Activated T-cell treated with anti-CD3 and anti-CD28 coated beads, Interleukin-2, amount 50 U/mL, for 72 hours (primary cell): Measurements from ENCODE around the gene PAK6. TPM values are rescaled to one million over a fixed set of nuclear protein-coding genes. Genes with fewer than 3 reads are reported as not detected.
A peak's percentile ranks its signal among the peaks of the same experiment; 100 is the strongest.

Source experiments
- ATAC-seq, 2 donors: fragments of 150-1000 bp; cut with Tn5 transposase; replicated peaks in 1 of 2; 2 replicates each; pipeline ENCODE4 v1.10.0; 2021; ENCODE audit warnings: moderate library complexity in 2 of 2, mild to moderate bottlenecking in 1 of 2
- DNase-seq, 2 donors: peaks; one replicate each; pipeline ENCODE4 v3.0.0; 2021 to 2022; ENCODE audit warnings: mixed read lengths in 1 of 2
- H3K27ac Mint-ChIP-seq: one replicate; pipeline ENCODE4 v1.8.0; 2022; ENCODE audit warnings: mild to moderate bottlenecking, moderate library complexity, mixed read lengths
- H3K27me3 Mint-ChIP-seq: one replicate; pipeline ENCODE4 v1.8.0; 2022; ENCODE audit warnings: low read depth, mixed read lengths
- H3K36me3 Mint-ChIP-seq, 2 donors: one replicate each; pipeline ENCODE4 v1.8.0; 2022; ENCODE audit warnings: mixed read lengths in 2 of 2, mild to moderate bottlenecking in 1 of 2; ENCODE audit not compliant: insufficient read depth in 2 of 2
- H3K4me1 Mint-ChIP-seq: one replicate; pipeline ENCODE4 v1.8.0; 2022; ENCODE audit warnings: low read depth, mixed read lengths
- H3K4me3 Mint-ChIP-seq, 2 donors: one replicate each; pipeline ENCODE4 v1.8.0; 2022; ENCODE audit warnings: mild to moderate bottlenecking in 2 of 2, mixed read lengths in 2 of 2, moderate library complexity in 2 of 2
- H3K9me3 Mint-ChIP-seq, 2 donors: one replicate each; pipeline ENCODE4 v1.8.0; 2022; ENCODE audit warnings: mixed read lengths in 2 of 2
- total RNA-seq, 2 donors: library from RNA; stranded (reverse); gene quantifications; one replicate each; pipeline ENCODE4 v1.2.3, GENCODE V29; 2022

The PAK6 gene
- total RNA-seq, 2 donors from 2014 or later: 0.51 to 1.2 TPM

DNA sequence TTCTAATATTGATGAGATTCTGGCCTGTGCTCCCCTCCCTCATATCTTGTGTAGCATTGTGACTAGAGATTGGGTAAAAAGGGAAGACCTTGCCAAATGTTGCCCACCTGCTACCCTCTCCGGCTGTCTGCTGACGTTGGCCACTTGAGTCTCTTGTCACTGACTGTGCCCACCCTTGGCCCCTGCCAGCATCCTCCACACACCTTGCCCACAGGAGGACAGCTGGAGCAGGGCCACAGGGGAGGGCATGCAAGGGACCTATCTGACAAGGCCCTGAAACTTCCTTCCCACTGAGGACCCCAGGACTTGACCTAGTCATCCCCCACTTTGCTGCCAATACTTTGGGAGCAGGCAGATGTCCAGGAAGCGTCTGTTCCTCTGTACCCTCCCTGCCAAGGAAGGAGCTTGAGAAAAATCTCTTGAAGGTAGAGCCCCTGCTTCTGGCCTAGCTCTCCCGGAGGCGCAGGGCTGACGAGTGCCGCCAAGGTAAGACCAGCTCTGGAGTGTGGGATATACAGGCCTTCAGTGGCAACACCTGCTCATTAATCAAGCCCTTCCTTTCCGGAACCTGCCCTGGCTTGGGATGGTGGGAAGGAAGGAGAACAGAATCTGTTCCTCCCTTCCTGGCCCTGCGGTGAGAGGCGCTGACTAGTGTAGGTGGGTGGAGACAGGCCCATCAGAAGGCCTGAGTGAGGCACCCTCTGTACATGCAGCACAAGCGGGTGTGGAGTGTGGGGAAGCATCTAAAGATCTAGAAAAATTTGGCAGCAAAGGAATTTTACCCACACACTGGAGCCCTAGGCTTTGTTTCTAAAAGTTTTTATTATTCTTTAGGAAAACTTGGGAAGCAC is 4.9 kb upstream of the PAK6 start:
- H3K4me1 Mint-ChIP-seq: no peaks in the 10 kb centered on the region
- ATAC-seq: no peak
- no peak for DNase-seq
- no peak overlapping the region for H3K27ac Mint-ChIP-seq
- peaks cover 13% of the 10 kb centered on the region for H3K27me3 Mint-ChIP-seq
- no peaks in the 10 kb centered on the region for H3K9me3 Mint-ChIP-seq
- no peak overlapping the region for H3K4me3 Mint-ChIP-seq
- no peaks in the 10 kb centered on the region for H3K36me3 Mint-ChIP-seq

DNA sequence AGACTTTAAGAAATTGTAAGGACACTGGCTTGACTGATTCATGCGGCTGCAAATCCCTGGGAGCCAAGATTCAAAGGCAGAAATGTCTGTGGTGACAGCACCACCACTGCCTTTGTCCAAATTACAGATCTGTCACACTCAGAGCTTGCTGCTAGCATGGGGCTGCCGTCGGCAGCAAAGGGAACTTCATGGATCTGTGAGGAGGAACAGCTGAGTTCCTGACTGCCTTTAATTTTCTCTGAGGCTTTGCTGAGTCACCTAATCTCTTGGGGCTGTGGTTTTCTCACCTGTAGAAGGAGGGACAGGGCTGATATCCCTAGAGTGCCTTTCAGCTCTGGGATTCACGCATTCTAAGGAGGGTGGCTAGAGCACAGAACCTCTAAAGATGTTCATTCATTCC is 4.1 kb upstream of the PAK6 start:
- Mint-ChIP-seq H3K36me3 (no peaks in the 10 kb centered on the region), H3K9me3 (no peaks in the 10 kb centered on the region), H3K27me3 (peaks cover 19% of the 10 kb centered on the region), H3K27ac (no peak overlapping the region), H3K4me1 (peaks cover 5% of the 10 kb centered on the region), H3K4me3 (no peak overlapping the region)
- no peak for DNase-seq
- no peak for ATAC-seq

DNA sequence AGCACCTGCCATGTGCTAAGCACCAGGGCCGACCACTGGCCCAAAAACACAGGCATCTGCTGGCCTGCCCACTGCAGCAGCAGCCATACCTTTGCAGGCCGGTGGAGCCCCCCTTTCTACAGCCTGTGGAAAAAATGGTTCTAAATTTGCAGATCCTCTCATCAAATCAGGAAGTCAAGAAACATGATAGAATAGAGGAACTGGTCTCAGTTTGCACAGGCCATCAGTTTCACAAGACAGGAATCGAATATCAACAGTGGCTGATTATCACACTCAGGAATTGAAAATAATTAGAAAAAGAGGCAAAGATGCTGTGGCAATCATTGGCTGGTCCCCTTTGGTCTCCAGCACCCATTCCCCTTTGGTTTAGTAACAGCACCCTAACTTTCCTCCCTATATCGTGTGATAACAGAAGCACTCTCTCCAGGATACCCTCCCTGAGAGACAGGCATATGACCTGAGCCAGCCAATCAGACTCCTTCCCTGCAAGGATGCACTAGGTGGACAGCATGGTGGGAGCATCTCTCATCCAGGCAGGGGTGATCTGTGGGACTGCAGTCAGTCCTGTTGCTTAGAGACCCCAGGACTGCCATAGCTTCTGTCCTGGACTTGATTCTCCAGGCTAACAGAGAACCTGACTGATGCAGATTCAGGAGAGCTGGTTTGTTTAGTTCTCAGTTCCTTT is 3.5 kb upstream of the PAK6 start:
- H3K4me3 Mint-ChIP-seq: no peak overlapping the region
- H3K4me1 Mint-ChIP-seq: peaks cover 5% of the 10 kb centered on the region
- H3K27me3 Mint-ChIP-seq: peaks cover 24% of the 10 kb centered on the region
- H3K9me3 Mint-ChIP-seq: no peaks in the 10 kb centered on the region
- DNase-seq (no peak), ATAC-seq (no peak)
- H3K27ac Mint-ChIP-seq: no peak overlapping the region
- no peaks in the 10 kb centered on the region for H3K36me3 Mint-ChIP-seq

DNA sequence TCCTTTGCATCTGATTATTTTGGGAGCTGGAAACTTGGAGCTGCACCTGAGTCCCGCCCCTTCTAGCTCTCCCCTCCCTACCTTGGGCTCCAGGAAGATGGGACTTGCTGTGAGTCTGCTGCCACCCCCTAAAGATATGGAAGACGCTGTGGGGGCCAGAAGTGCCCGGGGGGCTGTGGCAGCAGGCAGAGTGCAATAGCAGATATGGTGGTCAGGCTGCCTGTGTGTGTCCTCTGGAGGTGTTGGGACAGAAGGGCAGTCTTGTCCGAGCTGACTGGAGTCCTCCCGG is 485 bp downstream of the PAK6 start:
- no peak for DNase-seq
- ATAC-seq: no peak
- H3K27ac Mint-ChIP-seq: no peak overlapping the region
- H3K4me3 Mint-ChIP-seq: peak overlapping the region; percentile 16 to 47
- H3K27me3 Mint-ChIP-seq: peaks cover 24% of the 10 kb centered on the region
- peaks cover 5% of the 10 kb centered on the region for H3K4me1 Mint-ChIP-seq
- H3K9me3 Mint-ChIP-seq: no peaks in the 10 kb centered on the region
- no peaks in the 10 kb centered on the region for H3K36me3 Mint-ChIP-seq

DNA sequence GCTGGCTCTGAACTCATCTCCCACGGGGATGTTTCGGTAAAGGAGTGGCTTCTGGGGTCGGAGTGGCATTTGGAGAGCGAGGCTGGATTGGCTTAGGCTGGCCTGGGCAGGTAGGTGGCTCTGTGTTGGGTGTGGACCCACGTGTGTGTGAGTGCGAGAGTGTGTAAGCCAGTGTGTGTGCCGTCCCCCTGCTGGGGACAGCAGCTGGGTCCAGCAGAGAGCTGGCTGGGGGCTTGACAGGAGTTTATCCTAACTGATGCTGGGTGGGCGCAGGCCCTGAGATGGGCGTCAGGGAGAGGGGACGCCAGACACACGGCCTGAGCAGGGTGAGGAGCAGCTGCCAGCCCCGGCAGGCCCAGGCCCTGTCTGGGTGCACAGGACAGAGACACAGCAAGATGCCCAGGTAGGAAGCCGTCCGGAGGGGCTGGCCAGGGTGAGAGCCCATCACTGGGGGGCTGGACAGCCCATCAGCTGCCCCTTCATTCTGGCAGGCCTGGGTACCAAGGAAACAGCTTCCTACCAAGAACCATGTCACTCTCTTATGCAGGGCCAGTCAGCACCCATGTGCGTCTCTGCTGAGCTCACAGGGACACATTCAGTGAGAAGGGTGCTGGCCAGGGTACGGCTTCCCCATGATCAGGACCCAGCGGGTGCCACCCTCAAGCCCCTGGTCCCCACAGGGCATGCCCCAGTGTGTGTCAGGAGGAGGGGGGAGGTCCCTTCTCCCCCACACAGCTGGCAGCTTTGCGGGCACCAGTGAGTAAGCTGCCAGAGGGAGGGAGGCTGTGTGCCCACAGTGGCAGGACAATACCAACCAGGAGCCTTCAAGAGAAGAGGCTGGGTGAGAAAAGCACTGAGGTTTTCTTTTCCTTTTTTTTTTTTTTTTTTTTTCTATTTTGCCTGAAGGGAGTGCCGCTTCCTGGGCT is 1.1 kb downstream of the PAK6 start:
- Mint-ChIP-seq H3K4me3 (no peak overlapping the region), H3K27ac (no peak overlapping the region), H3K9me3 (no peaks in the 10 kb centered on the region), H3K36me3 (no peaks in the 10 kb centered on the region), H3K27me3 (peaks cover 24% of the 10 kb centered on the region), H3K4me1 (peaks cover 5% of the 10 kb centered on the region)
- ATAC-seq (no peak), DNase-seq (no peak)

DNA sequence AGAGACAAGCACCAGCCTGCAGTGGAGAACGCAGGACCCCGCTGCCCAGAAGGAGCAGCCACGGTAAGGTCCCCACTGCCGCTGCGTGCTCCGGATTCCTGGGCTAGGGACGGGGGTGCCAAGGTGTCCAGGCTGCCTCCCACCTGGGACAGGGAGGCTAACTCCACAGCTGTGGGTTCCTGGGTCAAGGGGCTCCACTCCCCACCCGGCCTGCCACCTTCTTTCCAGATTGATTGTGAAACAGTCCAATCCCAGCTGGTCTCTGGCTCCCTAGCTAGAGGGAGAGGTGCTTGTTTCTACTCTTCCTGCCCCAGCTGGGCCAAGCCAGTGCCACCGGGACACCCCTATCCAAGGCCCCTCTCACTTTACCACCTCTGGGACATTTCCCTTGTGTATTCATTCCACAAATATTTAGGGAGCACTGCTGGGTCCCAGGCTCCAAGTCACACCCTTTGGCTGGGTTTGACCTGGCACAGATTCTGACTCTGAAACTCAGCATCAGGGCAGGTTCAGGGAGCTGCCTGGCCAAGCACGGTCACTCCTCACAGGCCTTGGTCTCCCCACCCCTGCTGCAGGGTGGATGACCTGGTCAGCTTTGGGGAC is 1.9 kb downstream of the PAK6 start:
- DNase-seq (no peak), ATAC-seq (no peak)
- peaks cover 5% of the 10 kb centered on the region for H3K4me1 Mint-ChIP-seq
- no peak overlapping the region for H3K27ac Mint-ChIP-seq
- peaks cover 24% of the 10 kb centered on the region for H3K27me3 Mint-ChIP-seq
- no peaks in the 10 kb centered on the region for H3K36me3 Mint-ChIP-seq
- no peaks in the 10 kb centered on the region for H3K9me3 Mint-ChIP-seq
- no peak overlapping the region for H3K4me3 Mint-ChIP-seq

DNA sequence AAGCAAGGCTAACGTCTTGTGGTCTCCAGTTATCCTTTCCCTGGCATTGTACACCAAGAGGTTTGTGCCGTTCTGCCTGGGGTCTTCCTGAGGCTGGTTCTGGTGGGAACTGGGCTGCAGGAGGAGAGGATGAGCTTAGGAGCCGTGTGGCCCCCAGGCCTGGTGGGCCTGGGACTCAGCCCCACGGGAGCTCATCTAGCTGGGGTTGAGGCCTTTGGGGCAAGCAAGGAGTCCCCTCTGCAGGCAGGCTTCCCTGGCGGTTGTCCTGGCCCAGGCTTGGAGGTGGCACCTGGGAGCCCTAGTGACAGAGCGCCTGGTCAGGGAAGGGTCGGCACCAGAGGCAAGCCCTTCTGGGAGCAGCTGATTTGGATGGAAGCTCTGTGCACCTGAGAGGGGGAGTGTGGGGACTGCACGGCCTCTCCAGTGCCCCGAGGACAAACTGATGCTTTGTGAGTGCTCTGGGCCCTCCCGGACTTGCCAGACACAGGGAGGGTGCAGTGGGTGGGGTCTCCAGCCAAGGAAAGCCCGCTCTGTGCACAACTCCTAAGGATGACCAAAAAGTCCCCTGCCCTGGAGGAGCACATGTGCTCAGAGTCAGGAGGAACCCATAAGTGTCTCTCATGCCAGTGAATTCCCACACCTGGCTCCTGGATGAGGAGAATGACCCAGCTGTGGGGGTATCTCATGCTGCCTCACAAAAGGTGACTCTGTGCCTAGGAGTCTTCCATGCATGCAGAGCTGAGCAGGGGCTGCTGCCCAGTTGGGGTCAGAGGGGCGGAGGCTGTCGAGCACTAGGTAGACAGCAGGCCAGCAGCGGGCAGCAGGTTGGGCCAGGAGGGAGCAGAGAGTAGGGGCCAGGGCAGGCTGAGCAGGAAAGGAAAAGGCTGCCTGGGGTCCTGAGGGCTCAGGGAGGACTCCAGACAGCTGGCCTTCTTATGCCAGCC is 2.7 kb downstream of the PAK6 start:
- peaks cover 5% of the 10 kb centered on the region for H3K4me1 Mint-ChIP-seq
- no peak overlapping the region for H3K27ac Mint-ChIP-seq
- no peaks in the 10 kb centered on the region for H3K9me3 Mint-ChIP-seq
- H3K36me3 Mint-ChIP-seq: no peaks in the 10 kb centered on the region
- peaks cover 24% of the 10 kb centered on the region for H3K27me3 Mint-ChIP-seq
- DNase-seq (no peak), ATAC-seq (no peak)
- no peak overlapping the region for H3K4me3 Mint-ChIP-seq

DNA sequence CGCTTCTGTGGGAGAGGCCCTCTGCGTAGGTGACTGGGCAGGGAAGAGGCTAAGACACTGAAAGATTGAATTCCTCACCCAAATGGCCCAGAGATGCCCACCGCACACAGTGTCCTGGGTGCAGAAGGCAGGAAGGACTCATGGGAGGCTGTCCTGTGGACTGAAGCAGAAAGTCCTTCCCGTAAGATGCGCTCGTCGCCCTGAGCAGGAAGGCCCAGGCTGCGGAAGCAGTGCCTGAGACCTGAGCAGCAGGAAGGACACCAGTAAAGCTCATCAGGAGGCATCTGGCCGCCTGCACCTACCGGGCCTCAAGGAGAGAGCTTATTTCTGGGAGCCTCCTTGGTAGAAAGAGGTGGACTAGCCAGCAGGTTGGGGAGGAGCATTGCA is 3.3 kb downstream of the PAK6 start:
- H3K27ac Mint-ChIP-seq: no peak overlapping the region
- ATAC-seq: no peak
- no peak overlapping the region for H3K4me3 Mint-ChIP-seq

DNA sequence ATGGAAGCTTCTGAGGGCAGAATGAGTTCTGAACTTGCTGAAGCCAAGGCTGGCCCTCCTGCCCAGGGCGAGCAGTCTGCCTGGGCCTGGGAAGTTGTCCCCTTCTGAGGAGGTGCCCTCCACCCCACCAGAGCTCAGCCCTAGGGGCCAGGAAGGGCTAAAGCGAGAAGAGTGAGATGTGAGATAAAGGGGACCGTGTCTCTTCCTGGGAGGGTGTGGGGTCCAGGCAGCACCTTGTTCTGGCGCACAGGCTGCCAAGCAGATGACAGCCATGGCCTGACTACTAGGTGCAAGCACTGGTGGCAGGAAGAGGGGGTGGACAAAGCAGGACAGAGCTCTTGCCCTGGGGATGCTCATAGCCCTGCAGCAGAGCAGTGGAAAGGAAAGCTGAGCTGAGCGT is 3.7 kb downstream of the PAK6 start:
- H3K4me1 Mint-ChIP-seq: peaks cover 5% of the 10 kb centered on the region
- H3K27me3 Mint-ChIP-seq: peaks cover 21% of the 10 kb centered on the region
- H3K27ac Mint-ChIP-seq: no peak overlapping the region
- no peaks in the 10 kb centered on the region for H3K36me3 Mint-ChIP-seq
- DNase-seq (no peak), ATAC-seq (no peak)
- no peak overlapping the region for H3K4me3 Mint-ChIP-seq
- no peaks in the 10 kb centered on the region for H3K9me3 Mint-ChIP-seq

More for the DNA sequence above, 3.3 kb downstream of the PAK6 start:
- peaks cover 24% of the 10 kb centered on the region for H3K27me3 Mint-ChIP-seq
- H3K4me1 Mint-ChIP-seq: peaks cover 5% of the 10 kb centered on the region
- no peaks in the 10 kb centered on the region for H3K9me3 Mint-ChIP-seq
- DNase-seq: no peak
- no peaks in the 10 kb centered on the region for H3K36me3 Mint-ChIP-seq

DNA sequence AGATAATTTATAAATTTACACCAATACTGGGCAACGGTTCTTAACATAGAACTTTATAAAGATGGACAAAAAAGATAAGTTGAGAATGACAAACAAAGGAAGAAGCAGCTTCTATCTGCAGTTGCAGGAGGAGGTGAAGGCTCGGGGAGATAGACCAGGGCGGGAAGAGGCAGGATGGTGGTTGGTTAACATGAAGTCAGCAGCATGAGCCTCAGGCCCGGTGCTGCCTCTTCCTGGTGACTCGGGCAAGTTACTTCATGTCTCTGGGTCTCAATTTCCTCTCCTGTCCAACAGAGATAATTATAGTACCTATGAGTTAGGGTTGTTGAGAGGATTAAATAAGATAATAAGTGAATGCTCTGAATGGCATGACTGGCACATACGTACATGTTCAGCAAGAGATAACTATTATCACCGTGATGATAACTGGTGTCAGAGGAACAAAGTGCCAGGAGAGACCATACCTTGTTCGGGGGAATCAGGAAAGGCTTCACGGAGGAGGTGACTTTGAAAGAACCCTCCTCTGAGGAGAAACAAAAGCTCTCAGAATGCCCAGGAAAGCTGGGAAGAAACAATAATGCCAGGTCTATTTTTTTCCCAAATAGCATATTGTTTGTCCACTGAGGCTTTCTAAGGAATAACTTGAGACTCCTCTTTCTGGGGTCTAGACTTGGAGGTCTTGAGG is 4.4 kb downstream of the PAK6 start:
- Mint-ChIP-seq H3K9me3 (no peaks in the 10 kb centered on the region), H3K4me1 (peaks cover 5% of the 10 kb centered on the region), H3K27me3 (peaks cover 14% of the 10 kb centered on the region), H3K4me3 (no peak overlapping the region), H3K27ac (no peak overlapping the region), H3K36me3 (no peaks in the 10 kb centered on the region)
- DNase-seq: no peak
- no peak for ATAC-seq

DNA sequence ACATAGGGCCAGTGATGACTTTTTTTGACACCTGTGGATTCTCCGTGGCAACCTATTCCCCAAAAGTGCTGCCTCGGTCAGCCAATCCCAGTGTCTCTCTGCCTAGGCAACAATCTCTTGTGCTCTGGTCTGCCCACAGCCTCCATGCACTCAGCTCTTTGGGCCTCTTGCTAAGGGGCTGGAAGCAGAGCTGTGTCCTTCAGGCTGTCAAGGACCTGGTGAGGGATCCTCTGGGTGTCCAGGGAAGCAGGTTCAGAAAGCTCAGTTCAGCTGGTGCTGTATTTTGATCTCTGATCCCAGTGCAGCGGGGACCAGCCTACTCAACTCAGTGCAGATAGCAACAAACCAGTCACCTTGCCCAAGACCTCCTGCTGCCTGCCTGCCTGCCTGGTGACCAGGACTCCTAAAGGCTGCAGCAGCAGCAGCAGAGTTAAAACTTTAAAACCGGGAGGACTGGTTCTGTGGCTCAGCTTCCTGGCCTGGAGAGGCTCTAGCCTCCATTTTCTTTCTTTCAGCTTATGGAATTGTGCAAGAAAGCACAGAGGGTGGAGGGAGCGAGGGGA is 6.2 kb downstream of the PAK6 start:
- Mint-ChIP-seq H3K9me3 (no peaks in the 10 kb centered on the region), H3K27me3 (peaks cover 3% of the 10 kb centered on the region), H3K27ac (no peak overlapping the region), H3K36me3 (no peaks in the 10 kb centered on the region), H3K4me3 (no peak overlapping the region), H3K4me1 (no peaks in the 10 kb centered on the region)
- ATAC-seq (no peak), DNase-seq (no peak)
